Mucosa of descending colon (tissue), 3 donors: Measurements from ENCODE around the gene MACROD1. TPM values are rescaled to one million over a fixed set of nuclear protein-coding genes. Genes with fewer than 3 reads are reported as not detected.

ENCODE experiments used
- ATAC-seq: fragments of 200-7000 bp; cut with Tn5 transposase; one replicate; pipeline ENCODE4 v1.9.1; 2020; ENCODE audit warnings: mild to moderate bottlenecking, moderate library complexity
- DNase-seq, 3 donors: peaks; one replicate each; pipeline ENCODE4 v3.0.0-alpha.2; 2020
- H3K36me3 ChIP-seq: fragments of 200-600 bp; one replicate; pipeline ENCODE4 v1.8.0; 2021; ENCODE audit warnings: low read depth, mild to moderate bottlenecking
- H3K4me1 ChIP-seq: fragments of 200-600 bp; one replicate; pipeline ENCODE4 v1.8.0; 2021; ENCODE audit warnings: low read depth, mild to moderate bottlenecking
- H3K4me3 ChIP-seq: fragments of 200-600 bp; one replicate; pipeline ENCODE4 v1.8.0; 2021; ENCODE audit warnings: mild to moderate bottlenecking
- H3K9me3 ChIP-seq: fragments of 200-600 bp; one replicate; pipeline ENCODE4 v1.8.0; 2021; ENCODE audit warnings: mild to moderate bottlenecking
- CTCF ChIP-seq: fragments of 200-600 bp; IDR thresholded peaks from one replicate; pipeline ENCODE4 v1.8.0; 2022; ENCODE audit warnings: antibody characterized with exemption, mild to moderate bottlenecking
- intact Hi-C, 2 donors: fragments of 100-400 bp; cut with DNase I in 1 of 2; cut with micrococcal nuclease in 1 of 2; formaldehyde crosslinking; loops; one replicate each; pipeline versions ENCODE4 v1.11.0 to v1.11.1; 2022; cut with DNase I, micrococcal nuclease
- total RNA-seq, 3 donors: library from RNA; stranded (reverse); fragmentation: NEBNext Ultra II Directional in 2 of 3; extraction: Animal tissue kit (Norgen Biotek cat#: 25700) in 2 of 3; gene quantifications; one replicate each; pipeline versions ENCODE4 v1.2.1 to v1.2.4, GENCODE V29; 2021 to 2023
- donor health status: DM: no; HTN: no; CAD: no; lungs with moderate emphysema.
- donor health status: DM: no; HTN: no; CAD: no.
- donor health status: DM: no; HTN: yes; CAD: no.

The MACROD1 gene
- total RNA-seq, 3 donors from 2014 or later: 26.7 to 38.7 (median 38.1) TPM

DNA sequence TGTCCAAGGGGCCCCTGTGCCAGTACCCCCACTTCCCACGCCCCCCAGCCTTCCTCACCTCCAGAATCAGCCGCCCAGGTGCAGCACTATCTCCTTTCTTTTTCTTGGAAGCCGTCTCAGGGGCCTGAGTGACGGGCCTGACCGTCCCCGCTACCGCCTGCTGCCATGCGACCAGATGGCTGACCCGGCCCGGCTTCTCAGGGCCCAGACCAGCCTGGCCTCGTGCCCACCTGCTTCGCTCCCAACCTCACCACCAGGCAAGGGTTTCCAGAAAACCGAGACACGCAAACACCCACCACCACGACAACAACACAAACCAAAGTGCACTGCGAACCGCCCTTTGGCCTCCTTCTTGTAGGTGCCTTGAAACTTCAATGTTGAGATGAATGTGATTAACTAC is 39.1 kb downstream of the MACROD1 start:
- intact Hi-C loops: no loop called here
- DNase-seq (no peak), ATAC-seq (no peak)
- Histone ChIP-seq H3K36me3 (no peaks in the 10 kb centered on the region), H3K9me3 (no peaks in the 10 kb centered on the region), H3K4me1 (no peaks in the 10 kb centered on the region), H3K4me3 (no peak overlapping the region)
- no peak for TF ChIP-seq CTCF

DNA sequence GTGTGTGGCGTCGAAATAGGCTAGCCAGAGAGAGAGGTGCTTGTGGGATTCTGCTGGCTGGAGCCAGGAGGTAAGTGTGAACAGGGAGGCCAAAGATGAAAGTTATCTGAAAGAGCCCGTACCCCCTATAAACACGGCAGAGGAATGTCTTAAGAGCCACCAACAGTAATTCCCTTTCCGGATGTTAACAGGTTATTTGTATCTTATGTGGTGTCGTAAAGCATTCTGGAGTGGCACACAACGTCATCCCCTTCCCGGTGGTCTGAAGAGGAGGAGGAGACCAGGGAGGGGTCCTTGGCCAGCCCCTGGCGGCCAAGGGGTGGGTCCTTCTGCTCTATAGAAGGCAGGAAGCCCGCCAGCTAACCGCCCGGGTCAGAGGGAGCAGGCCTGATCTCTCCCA is 39.5 kb downstream of the MACROD1 start:
- H3K9me3 ChIP-seq: no peaks in the 10 kb centered on the region
- TF ChIP-seq CTCF: no peak
- DNase-seq: no peak
- H3K4me1 ChIP-seq: no peaks in the 10 kb centered on the region
- intact Hi-C loops: no loop called here
- ATAC-seq: no peak
- no peak overlapping the region for H3K4me3 ChIP-seq
- H3K36me3 ChIP-seq: no peaks in the 10 kb centered on the region

DNA sequence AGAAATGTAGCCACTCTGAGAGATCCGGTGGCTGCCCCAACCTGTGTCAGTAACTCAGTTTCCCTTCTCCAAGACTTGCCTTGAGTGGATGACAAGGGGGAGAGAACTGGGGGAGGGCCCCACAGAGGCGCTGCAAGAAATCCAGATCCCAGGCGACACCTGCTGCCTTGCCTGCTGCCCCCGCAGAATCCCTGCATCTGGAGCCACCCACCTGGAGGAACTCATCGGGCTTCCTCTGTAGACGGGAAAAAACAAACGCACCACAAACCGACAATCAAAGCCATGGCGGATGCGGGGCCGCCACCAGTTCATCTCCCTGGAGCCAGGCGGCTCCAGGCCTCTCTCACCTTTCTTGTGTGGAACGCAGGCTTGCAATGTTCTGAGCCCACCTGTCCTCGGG is 40.2 kb downstream of the MACROD1 start:
- H3K4me3 ChIP-seq: no peak overlapping the region
- ATAC-seq: no peak
- intact Hi-C loops: no loop called here
- H3K9me3 ChIP-seq: no peaks in the 10 kb centered on the region
- DNase-seq: no peak
- no peak for TF ChIP-seq CTCF
- no peaks in the 10 kb centered on the region for H3K36me3 ChIP-seq
- H3K4me1 ChIP-seq: no peaks in the 10 kb centered on the region

DNA sequence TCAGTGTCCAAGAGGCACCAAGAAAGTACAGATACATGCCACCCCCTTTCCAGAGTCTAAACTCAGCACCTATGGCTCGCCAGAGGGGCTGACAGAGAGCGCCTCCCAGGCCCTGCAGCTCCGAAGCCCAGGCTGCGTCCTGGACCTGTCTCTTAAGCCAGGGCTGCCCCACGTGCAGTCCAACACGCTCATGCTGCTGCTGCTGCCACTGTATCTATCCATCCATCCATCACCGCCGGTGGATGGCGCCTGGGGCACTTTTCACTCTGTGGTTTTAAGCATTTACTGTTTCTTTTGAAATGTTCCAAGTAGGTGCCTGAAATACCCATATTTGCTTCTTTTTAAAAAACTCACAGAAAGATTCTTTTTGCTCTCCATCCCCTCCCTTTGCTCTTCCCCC is 41.8 kb downstream of the MACROD1 start:
- H3K36me3 ChIP-seq: no peaks in the 10 kb centered on the region
- intact Hi-C loops: no loop called here
- H3K4me3 ChIP-seq: no peak overlapping the region
- DNase-seq: no peak
- H3K9me3 ChIP-seq: no peaks in the 10 kb centered on the region
- no peaks in the 10 kb centered on the region for H3K4me1 ChIP-seq
- TF ChIP-seq CTCF: no peak
- ATAC-seq: no peak

DNA sequence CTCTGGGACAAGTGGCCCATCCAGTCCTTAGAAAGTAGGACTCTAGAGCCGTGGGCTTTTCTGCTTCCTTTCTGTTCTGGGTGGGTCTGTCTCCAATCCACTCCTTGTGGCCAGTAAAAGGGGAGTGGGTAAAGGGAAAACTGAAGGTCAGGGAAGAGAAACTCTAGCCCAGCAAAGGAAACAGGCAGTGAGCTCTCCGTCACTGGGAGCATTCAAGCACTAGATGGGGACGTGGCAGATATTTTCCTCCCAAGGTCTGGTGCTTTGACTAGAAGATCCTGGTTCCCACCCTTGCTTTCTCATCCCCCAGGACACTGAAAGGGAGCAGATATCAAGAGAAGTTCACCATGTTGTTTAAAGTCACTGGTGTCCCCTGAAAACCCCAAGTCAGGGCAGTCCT is 42.2 kb downstream of the MACROD1 start:
- Histone ChIP-seq H3K4me3 (no peak overlapping the region), H3K4me1 (no peaks in the 10 kb centered on the region), H3K36me3 (no peaks in the 10 kb centered on the region), H3K9me3 (no peaks in the 10 kb centered on the region)
- intact Hi-C loops: no loop called here
- DNase-seq (no peak), ATAC-seq (no peak)
- no peak for TF ChIP-seq CTCF
